Measurements from ENCODE around the gene C2CD2.
A peak's percentile ranks its signal among the peaks of the same experiment; 100 is the strongest.

Gene C2CD2

DNA sequence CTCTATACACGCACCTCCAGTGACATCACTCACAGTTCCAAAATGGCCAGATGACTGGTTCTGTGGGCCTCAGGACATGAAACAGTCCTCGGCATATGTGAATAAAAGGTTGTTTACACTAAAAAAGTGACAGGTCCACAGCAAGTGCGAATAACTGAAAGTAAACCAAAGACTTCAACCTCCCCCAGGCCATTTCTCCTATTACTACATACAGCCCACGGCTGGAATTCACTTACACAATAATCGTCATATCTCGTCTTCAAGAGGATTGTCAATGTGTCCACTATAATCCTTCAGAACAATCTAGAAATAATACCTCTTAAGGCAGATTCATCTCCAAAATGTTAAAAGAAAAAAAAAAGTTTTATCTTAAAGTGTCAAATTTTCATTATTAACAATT, 72.8 kb downstream of the C2CD2 start:
- no peak for DNase-seq

DNA sequence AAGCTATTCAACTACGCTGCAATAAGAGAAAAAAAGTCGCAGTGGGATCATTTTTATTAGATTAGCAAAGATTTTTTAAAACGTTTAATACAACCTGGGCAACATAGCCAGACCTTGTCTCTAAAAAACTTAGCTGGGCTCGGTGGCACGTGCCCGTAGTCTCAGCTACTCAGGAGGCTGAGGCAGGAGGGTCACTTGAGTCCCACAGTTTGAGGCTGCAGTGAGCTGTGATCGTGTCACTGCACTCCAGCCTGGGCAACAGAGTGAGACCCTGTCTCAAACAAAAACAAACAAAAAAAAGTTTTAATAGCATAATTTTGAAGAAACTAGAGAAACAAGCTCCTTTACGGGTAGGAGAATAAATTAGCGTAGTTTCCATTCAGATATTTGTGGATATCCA, 73.7 kb downstream of the C2CD2 start:
- no peak for DNase-seq

DNA sequence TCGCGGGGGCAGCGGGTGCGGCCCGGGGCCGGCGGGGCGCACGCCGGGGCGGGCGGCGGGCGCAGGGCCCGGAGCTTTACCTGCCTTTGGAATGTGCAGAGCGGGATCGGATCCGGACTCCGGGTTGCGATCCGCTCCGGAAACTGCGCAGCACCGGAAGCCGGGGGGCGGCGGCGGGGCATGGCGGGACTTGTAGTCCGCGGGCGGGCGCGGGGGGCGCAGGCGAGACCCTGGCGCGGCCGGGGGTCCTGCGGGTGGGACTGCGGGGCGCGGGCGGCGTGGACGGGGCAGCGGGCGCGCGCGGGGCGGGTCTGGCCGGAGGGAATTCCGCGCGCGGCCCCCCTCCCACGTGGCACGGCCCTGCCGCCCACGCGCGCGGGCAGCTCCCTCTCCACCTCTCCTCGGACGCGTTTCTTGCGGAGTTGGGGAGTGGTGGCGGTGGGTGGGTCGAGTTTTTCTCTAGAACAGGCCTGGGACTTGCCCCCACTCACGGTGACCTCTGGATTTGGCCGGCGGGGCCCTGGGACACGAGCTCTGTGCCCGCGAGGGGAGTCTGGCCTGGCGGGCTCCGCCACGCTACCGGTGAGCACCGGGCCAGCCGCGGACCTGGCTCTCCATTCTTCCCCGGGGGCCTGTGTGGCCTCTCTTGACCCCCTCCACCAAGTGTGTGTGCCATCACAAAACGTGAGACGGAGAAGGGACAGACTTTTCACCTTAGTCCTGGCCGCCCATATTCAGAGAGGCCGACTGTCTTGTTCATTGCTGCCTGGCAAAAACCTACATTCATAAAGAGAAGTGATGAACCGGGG, 74.4 kb downstream of the C2CD2 start, which contains the start of gene PRDM15:
Gene PRDM15 (minus strand): TSS at position 155 of the 809 bp plus-strand sequence. CDS start 18,981 bp downstream, outside the sequence.
- DNase-seq: peak; percentile 84

DNA sequence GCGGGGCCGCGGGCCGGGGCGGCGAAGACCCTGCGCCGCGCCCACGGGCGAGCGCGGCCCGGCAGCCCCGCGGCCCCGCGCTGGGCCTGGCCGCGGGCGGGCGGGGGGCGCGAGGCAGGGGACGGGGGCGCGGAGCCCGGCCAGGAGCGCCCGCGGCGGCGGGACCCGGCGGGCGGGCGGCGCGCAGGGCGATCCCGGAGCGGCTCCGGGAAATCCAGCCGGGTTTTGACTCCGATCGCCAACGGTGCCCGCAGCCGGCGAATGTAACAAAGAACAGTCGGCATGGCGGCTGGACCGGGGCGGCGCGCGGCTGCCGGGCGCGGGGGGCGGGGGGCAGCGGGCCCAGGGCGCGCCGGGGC, 75.0 kb downstream of the C2CD2 start:
- DNase-seq: peak; percentile 79

DNA sequence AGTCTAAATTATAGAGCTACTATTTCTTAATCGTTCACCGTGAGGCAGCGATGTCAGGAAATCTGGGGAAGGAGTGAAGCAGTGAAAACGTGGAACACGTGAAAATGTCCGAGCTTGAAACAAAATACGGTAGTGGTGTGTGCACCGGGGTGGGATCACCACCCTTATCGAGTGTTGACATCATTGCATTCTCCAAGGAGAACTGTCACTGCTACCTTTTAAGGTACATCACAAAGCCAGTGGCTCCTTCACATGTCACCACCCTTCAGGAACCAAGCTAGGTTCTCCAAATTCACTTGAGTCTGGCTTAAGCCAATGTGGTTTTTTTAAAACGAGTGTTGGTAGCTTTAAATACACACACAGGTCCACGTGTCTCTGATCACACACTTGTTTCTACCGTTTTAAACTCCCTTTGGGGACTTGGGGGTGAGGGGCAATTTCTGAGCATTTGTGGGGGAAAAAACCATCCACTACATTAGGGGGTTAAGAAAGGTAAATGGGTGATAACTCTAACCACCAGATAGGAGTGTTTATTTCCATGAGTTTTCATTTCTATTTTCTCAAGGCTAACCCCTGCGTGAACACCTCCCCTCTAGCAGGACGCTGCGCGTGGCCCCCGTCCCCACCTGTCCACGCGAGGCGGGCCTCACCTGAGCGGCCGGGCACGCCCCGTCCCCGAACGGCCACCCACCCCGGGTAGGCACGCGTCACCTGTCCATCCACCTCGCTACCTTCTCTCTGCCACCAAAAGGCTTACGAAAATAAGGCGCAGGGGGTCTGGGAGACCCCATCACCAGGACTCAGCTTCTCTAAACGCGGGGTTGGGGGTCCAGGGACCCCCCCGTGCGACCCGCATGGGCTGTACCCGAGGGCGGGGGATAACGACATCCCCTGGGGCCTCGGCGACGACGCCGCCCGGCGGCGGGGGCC, 75.7 kb downstream of the C2CD2 start:
- peak; percentile 35 for DNase-seq

DNA sequence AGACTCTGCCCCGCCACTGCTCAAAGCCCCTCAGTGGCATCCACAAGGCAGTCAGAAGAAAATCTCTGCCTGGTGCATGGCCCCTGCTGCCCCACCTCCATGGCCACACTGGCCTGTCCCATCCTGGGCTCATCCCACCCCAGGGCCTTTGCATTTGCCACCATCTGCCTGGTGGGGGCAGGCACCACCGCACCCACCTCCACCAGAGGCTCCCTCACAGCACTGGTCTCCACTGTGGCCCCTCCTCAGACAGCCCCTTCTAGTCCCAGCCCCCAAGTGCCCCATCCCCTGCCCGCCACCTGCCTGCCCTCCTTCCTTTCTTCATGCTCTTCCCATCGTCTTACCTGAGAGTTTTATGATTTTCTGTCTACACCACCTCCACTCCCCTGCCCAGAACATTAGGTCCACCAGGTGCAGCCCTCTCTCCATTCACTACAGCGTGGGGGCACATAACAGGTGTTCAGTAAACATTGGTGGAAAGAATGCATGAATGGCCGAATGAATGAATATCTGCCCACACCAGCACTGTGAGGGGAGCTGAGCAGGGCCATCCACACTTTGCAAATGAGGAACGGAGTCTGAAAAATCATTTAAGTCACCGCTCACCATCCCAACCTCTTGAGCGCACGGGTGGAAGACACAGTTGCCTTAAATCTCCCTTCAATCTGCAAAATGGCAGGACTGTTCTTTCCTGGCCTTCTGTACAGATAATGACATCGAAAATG, 76.7 kb downstream of the C2CD2 start:
- no peak for DNase-seq

DNA sequence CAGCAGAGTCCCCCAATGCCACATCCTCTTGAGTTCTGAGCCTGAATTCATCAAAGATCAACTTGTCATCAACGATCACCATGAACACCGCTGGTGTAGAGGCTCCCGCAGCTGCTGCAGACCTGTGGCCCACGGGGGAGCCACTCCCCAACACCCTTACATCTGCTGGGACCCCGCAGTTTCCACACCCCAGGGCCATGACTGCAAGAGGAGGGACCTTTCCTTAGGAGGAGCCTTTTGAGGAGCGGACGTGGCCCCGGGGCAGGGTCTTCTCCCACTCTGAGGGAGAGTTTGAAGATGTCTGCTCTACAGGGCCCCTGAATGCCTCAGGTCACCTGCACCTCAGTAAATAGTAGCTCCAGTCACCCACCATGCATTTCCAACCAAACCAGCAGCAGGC, 77.4 kb downstream of the C2CD2 start:
- DNase-seq: no peak

DNA sequence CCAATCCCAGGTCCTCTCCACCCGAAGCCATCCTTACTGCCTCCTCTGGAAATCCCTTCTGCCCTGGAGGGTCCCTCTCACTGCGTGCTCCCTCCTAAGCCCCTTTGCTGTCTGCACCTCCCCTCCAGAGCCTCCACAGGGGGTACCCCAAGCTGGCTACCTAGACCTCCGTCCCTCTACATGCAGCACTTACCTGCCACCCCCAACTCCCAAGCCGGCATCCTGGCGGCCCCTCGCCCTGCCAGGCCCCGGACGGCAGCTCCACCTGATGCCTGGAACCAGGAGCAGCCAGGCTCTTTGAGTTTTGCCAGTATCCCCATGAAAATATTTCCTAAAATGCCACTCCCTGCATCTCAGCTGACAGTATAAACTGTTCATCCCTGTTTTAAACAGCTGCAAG, 78.7 kb downstream of the C2CD2 start:
- DNase-seq: no peak

DNA sequence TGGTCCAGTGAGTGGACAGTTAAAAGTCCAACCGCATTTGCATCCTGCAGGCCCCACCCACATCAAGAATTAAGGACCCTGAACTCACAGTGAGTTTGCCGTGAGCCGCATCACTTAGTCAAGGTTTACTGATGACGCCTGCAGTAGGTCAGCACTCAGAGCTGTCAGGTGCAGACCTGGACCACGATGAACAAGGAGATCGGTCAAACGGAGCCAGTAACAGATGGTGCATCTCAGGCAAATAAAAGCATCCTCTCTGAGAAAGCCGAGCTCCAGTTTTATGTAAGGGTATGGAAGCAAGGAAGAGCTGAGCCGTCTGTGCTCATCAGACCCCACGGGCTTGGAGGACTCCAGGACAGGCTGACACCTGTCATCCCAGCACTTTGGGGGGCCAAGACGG, 79.2 kb downstream of the C2CD2 start:
- no peak for DNase-seq

DNA sequence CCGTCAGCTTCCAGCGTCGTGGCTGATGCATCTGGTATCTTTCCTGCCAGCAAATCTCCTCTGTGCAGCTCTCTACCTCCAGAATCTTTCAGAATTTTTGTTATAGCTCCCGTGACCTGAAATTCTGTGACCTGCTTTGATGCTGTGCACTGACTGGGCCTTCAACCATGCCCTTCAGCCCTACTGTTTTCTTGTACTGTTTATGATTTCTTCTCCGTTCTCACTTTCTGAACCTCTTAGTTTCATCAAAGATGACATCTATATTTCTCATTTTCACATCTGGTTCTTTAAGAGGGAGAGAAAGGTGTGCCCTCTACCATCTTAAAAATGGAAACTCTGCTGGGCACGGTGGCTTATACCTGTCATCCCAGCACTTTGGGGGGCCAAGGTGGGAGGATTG, 80.4 kb downstream of the C2CD2 start:
- DNase-seq: no peak

DNA sequence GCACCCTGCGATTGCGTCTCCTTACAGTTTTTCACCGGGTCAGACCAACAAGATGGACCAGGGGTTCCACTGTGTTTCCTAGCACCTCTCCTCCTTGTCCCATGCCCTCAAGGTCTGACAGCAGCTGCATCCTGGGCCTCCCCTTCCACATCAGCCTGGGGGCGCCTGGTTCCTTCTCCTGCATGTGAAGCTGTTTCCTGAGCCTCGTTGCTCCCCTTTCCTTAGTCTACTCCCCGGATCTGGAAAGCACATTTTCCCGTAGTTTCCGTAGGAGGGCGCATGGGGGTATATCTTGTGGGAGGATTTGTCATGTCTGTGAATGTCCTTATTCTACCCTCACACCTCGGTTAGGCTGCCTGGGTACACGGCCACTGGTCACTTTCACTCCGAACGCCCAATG, 80.8 kb downstream of the C2CD2 start:
- no peak for DNase-seq

DNA sequence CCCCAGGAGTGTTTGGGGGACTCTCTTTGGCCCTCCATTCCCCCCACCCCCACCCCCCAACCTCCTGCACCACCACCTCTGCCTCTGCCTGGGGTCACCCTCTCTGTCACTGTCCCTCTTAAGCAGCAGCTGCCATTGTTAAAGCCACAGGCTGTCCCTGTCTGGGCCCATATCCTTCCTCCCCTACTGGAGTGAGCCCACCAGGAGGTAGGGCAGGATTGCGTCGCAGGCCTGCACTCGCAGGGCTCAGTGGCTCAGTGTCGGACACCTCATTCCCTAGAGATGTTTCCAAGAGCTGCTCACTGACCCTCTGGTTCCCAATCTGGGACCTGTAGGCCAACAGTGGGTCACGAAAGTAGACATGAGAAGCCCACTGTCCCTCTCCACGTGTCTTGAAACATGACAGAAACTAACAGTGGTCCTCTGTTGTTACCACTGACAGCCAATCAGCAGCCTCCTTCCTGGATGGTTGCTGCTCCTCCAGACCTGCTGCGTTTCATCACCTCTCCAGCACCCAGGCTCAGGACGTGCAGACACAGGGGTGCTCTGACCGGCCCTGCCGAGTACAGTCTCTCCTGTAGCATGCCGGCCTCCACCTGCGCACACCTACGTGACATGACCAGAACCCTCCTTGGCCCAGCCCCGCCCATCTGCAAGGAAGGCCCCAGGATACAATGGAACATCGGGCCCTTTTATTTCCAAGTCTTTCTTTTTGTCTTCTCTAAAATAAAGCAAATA, 82.4 kb downstream of the C2CD2 start:
- no peak for DNase-seq

DNA sequence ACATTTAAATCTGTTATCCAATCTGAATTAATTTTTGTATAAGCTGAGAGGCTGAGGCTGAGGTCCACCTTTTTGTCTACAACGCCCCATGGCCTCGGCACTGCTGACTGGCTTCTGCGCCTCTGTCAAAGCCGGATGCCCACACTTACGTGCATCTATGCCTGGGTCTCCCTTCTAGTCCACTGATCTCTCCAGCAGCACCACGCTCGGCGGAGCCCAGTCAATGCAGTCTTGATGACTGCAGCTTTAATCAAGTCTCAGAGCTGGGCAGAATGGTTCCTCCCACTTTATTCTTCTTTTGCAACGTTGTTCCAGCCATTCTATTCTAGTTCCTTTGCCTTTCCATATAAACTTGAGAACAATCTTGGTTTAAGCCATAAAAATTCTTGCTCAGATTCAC, 84.0 kb downstream of the C2CD2 start:
- no peak for DNase-seq

DNA sequence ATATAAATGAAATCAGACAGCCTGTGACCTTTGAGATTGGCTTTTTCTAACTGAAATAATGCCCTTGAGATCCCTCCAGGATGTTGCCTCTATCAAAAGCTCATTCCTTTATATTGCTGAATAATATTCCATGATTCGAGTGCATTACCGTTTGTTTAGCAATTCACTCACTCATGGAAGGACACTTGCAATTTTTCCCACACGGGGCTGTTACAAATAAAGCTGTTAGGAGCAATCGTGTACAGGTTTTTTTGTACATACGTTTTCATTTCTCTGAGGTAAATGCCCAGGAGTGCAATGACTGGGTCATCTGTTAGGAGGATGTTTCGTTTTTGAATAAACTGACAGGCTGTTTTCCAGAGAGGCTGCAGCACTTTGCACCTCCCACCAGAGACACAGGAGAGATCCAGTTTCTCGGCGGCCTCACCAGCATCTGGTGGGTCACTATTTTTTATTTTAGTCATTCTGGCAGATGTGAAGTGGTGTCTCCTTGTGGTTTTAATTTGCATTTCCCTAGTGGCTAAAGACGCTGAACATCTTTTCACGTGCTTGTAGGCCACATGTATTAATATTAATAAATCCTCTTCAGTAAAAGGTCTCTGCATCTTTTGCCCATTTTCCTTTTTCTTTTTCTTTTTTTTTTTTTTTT, 85.6 kb downstream of the C2CD2 start:
- no peak for DNase-seq

DNA sequence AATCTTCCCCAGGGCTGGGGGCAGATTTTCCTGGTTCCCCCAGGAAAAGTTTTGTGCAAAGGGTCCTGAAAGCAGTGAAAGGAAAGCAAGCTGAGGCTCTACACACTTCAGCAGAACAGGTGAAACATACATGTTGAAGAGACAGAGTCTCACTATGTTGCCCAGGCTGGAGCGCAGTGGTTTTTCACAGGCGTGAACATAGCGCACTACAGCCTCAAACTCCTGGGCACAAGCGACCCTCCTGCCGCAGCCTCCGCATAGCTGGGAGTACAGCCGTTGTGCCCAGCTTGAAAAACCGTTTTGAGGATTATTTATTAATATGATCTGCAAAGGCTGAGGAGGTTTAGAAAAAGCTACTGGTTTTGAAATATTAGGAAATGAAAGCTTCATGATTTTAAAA, 86.5 kb downstream of the C2CD2 start:
- no peak for DNase-seq

DNA sequence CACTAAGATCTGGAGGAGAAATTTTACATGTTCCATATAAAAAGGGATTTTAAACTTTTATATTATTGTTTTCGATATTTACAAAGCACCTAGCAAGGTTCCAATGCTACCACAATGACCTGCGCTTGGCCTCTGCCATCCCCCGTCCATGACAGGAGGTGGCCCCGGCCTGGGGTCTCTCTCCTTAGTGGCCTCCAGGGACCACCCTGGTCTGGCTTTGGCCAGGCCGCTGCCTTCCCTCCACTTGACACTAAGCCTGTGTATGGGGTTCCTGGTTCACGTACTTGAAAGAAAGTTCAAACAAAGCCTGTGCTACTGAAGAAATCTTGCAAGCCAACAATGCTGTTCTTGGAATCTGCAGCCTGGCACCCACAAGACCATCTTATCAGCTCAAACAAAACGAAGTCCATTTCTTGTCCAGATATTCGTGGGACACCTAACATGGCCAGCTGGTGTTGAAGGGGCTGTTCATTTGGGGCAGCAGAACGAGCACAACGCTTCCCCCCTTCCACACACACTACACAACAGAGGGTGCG, 87.5 kb downstream of the C2CD2 start:
- no peak for DNase-seq

DNA sequence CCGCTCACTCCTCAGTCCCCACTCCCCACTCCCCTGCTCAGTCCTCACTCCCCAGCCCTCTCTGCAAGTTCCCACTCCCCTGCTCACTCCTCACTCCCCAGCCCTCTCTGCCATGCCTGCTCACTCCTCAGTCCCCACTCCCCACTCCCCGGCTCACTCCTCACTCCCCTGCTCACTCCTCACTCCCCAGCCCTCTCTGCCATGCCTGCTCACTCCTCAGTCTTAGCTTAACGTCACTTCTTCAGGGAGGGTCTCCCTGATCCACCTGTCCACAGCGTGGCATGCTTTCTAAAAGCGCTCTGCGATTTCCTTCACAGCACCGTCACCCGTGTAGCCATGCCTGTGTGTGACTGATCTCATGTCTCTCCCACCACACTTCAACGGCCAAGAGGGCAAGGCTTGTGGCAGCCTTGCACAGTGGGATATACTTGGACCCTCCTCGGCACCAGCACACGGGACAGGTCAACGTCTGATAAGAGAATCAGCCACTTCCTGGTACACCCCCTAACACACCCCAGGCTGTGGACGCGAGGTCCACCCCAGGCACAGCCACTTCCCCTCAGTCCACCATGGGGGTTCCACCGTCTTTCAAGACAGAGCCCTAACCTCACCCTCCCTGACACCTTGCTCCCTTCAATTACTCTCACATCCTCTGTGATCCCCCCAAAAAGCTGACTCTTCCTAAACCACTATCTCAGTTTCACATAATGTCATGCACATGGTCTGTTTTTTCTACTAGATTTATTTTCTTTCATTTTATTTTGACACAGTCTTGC, 88.6 kb downstream of the C2CD2 start:
- no peak for DNase-seq

DNA sequence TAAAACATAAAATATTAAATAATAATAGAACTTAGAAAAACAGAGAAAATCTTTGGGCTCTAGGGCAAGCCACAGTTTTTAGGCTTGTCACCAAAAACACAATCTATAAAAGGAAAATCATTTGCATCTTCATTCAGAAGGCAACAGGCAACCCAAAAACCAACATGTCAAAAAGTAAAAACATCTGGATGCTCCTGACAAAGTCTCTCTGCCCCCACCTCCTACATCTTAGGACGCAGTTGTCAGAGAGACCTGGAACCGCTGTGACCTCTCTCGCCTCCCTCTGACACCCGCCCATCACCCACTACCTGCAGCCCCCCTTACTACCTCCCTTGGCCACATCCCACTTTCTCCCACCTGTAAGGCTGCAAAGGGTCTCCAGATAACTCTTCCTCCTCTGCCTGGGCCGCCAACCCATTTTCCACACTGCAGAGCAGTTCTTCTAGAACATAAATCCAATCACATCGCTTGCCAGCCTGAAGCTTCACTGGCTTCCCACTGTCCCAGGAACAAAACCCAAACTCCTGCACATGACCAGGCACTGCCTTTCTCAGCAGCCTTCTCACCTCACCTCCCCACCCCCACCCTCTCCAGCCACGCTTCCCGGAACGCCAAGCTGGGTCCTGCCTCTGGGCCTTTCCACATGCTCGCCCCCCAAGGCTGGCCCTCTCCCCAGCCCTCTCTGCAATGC, 89.4 kb downstream of the C2CD2 start:
- DNase-seq: no peak

DNA sequence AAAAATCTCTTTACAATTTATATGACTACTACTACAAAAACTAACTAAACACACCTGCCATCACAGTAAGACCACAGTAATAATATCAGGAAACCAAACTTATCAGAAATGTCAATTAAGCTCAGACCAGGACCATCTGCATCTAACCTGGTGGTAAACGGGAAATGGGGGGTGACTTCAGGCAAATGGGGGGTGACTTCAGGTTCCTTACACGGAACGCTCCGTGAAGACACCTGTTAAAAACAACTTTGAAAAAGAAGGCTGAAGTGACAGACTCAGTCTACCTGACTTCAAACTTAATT, 90.4 kb downstream of the C2CD2 start:
- DNase-seq: no peak

DNA sequence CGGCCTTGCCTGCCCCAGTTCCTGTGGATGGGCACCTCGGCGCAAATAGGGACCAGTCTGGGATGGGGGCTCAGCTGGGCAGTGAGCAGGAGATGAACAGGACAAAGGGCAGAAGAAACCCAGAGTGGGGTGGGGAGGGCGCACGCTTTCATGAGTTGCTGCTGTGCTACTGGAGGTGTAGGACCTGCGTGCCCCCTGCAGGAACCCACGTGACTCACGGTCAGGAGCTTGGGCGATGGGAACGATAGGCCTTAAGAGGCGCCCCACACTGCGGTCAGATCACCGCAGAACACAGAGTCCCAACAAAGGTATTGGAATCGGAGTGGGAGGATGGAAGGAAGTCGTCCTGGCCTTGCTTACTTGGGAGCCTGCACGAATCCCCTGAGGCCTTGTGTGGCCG, 91.8 kb downstream of the C2CD2 start:
- DNase-seq: no peak

DNA sequence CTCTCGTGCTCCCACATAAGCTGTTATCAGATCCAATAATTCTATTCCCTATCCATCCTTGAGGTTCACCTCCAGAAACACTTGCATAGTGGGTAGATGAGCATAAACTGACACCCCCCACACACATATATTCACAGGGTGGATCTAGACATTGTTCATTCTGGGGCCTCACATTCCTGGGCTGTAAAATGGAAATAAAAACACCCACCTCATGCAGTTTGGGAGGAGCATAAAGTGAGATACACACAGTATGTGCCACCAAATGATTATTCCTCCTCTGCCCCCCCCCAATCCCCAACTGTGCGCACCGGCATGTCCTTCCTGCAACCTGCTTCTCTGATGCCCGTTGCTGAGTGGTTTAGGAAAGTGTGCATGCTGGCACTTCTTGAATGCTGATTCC, 92.6 kb downstream of the C2CD2 start:
- DNase-seq: no peak
